GM06990 (cell line): ENCODE results near the gene TMEM208.

ENCODE experiments used
- DNase-seq: peaks from one replicate; pipeline ENCODE4 v3.0.0-alpha.2; 2011; ENCODE audit not compliant: insufficient read length; ENCODE audit errors: extremely low read depth
- H3K27me3 ChIP-seq: replicated peaks from 2 replicates; pipeline ENCODE4 v1.6.0; 2011; ENCODE audit warnings: low read length; ENCODE audit not compliant: control insufficient read depth, insufficient read depth
- H3K36me3 ChIP-seq: 2 replicates; pipeline ENCODE4 v1.5.1; 2011; ENCODE audit warnings: low read length; ENCODE audit not compliant: control insufficient read depth, insufficient read depth
- H3K4me3 ChIP-seq: replicated peaks from 2 replicates; pipeline ENCODE4 v1.5.1; 2011; ENCODE audit warnings: low read depth, mild to moderate bottlenecking, control low read depth, low read length
- CTCF ChIP-seq: IDR thresholded peaks from 2 replicates; pipeline ENCODE4 v1.5.1; 2011; ENCODE audit warnings: low read length, control low read depth, mild to moderate bottlenecking, inconsistent platforms; ENCODE audit not compliant: insufficient read depth, poor library complexity, severe bottlenecking

Gene TMEM208

GRCh38 chr16:67233596-67233995 is 6.7 kb downstream of the TMEM208 start:
- no peak for TF ChIP-seq CTCF
- H3K4me3 ChIP-seq = no peak overlapping the region
- H3K27me3 ChIP-seq = no peaks in the 10 kb centered on the region
- peaks cover 59% of the 10 kb centered on the region for H3K36me3 ChIP-seq
- no peak for DNase-seq

GRCh38 chr16:67234180-67234597 is 7.3 kb downstream of the TMEM208 start:
- Histone ChIP-seq H3K36me3 (peaks cover 57% of the 10 kb centered on the region), H3K4me3 (no peak overlapping the region), H3K27me3 (no peaks in the 10 kb centered on the region)
- TF ChIP-seq CTCF = no peak
- DNase-seq = no peak

GRCh38 chr16:67235816-67236562 is 9.1 kb downstream of the TMEM208 start:
- Histone ChIP-seq H3K27me3 (no peaks in the 10 kb centered on the region), H3K36me3 (peaks cover 46% of the 10 kb centered on the region), H3K4me3 (no peak overlapping the region)
- no peak for TF ChIP-seq CTCF
- DNase-seq = no peak

GRCh38 chr16:67236563-67237395 is 9.8 kb downstream of the TMEM208 start:
- DNase-seq = peak; percentile 75
- no peak for TF ChIP-seq CTCF
- H3K4me3 ChIP-seq = no peak overlapping the region

GRCh38 chr16:67237396-67238277 is 10.7 kb downstream of the TMEM208 start:
- peaks cover 34% of the 10 kb centered on the region for H3K36me3 ChIP-seq
- DNase-seq = no peak
- no peak for TF ChIP-seq CTCF
- no peak overlapping the region for H3K4me3 ChIP-seq
- H3K27me3 ChIP-seq = no peaks in the 10 kb centered on the region

More at GRCh38 chr16:67236563-67237395, 9.8 kb downstream of the TMEM208 start:
- Histone ChIP-seq H3K36me3 (peaks cover 38% of the 10 kb centered on the region), H3K27me3 (no peaks in the 10 kb centered on the region)
